Measurements from ENCODE around the gene GABRB3.
"Not testable (repeated sequence)": the region's sequence is repeated elsewhere in the genome, so short reads cannot be mapped to it uniquely, and the experiment has no call there.

The GABRB3 gene

GRCh38 chr15:26720546-26720945, 52.3 kb downstream of the GABRB3 start:
- H3K27me3 ChIP-seq, result no peaks in the 10 kb centered on the region
- TF ChIP-seq, protein P1, sequence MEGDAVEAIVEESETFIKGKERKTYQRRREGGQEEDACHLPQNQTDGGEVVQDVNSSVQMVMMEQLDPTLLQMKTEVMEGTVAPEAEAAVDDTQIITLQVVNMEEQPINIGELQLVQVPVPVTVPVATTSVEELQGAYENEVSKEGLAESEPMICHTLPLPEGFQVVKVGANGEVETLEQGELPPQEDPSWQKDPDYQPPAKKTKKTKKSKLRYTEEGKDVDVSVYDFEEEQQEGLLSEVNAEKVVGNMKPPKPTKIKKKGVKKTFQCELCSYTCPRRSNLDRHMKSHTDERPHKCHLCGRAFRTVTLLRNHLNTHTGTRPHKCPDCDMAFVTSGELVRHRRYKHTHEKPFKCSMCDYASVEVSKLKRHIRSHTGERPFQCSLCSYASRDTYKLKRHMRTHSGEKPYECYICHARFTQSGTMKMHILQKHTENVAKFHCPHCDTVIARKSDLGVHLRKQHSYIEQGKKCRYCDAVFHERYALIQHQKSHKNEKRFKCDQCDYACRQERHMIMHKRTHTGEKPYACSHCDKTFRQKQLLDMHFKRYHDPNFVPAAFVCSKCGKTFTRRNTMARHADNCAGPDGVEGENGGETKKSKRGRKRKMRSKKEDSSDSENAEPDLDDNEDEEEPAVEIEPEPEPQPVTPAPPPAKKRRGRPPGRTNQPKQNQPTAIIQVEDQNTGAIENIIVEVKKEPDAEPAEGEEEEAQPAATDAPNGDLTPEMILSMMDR (IDR thresholded peaks at IDR 0.05; ENCODE audit: low read depth, low read length), result no peak
- H3K4me3 ChIP-seq (ENCODE audit: low read depth, low read length), result no peak overlapping the region
- H3K4me1 ChIP-seq, result peaks cover 7% of the 10 kb centered on the region; the same call in 1 of the 2 replicates
- no peaks in the 10 kb centered on the region for H3K36me3 ChIP-seq
- no peak for DNase-seq
- H3K9me3 ChIP-seq, result no peaks in the 10 kb centered on the region

DNA sequence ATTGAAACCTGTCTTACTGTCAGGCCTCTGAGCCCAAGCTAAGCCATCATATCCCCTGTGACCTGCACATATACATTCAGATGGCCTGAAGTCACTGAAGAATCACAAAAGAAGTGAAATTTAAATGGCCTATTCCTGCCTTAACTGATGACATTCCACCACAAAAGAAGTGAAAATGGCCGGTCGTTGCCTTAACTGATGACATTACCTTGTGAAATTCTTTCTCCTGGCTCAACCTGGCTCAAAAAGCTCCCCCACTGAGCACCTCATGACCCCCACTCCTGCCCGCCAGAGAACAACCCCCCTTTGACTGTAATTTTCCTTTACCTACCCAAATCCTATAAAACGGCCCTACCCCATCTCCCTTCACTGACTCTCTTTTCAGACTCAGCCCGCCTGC, 53.0 kb downstream of the GABRB3 start:
- H3K4me3 ChIP-seq (ENCODE audit: low read depth, low read length); DNase-seq; H3K27me3 ChIP-seq; H3K9me3 ChIP-seq; H3K36me3 ChIP-seq; H3K4me1 ChIP-seq: not testable (repeated sequence)

GRCh38 chr15:26716069-26716468, 56.8 kb downstream of the GABRB3 start:
- TF ChIP-seq, protein P1 (IDR thresholded peaks at IDR 0.05; ENCODE audit: low read depth, low read length), result no peak
- no peaks in the 10 kb centered on the region for H3K36me3 ChIP-seq
- DNase-seq, result no peak

DNA sequence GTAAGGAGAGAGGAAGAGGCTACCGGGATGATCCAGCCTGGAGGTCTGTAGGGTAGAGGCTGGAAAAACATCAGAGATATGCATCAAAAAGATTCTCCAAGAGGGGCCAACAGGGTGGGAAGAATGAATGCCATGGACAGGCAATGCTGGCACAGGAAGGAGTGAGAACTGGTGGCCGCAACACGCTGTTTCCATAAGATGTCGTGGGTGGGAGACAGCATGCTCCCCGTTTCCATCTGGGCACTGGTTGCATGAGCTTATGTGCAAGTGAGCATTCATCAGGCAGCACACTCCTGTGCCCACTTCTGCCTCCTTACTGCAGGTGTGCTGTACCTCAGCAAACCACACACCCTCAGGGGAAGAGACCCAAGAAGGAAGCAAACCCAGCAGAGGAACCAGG, 59.4 kb downstream of the GABRB3 start:
- no peak overlapping the region for H3K4me3 ChIP-seq (ENCODE audit: low read depth, low read length)
- no peak for DNase-seq
- no peaks in the 10 kb centered on the region for H3K27me3 ChIP-seq
- TF ChIP-seq, protein P1 (IDR thresholded peaks at IDR 0.05; ENCODE audit: low read depth, low read length), result no peak
- no peaks in the 10 kb centered on the region for H3K4me1 ChIP-seq
- H3K9me3 ChIP-seq, result no peaks in the 10 kb centered on the region; the same call in 1 of the 2 replicates
- no peaks in the 10 kb centered on the region for H3K36me3 ChIP-seq

More at GRCh38 chr15:26716069-26716468, 56.8 kb downstream of the GABRB3 start:
- Histone ChIP-seq H3K27me3 (no peaks in the 10 kb centered on the region), H3K4me3 (ENCODE audit: low read depth, low read length) (no peak overlapping the region), H3K9me3 (no peaks in the 10 kb centered on the region; the same call in 1 of the 2 replicates), H3K4me1 (no peaks in the 10 kb centered on the region)

- no peaks in the 10 kb centered on the region for H3K4me1 ChIP-seq
- no peaks in the 10 kb centered on the region for H3K27me3 ChIP-seq
- no peak overlapping the region for H3K4me3 ChIP-seq (ENCODE audit: low read depth, low read length)
- no peak for DNase-seq
- H3K9me3 ChIP-seq, result no peaks in the 10 kb centered on the region; the same call in 1 of the 2 replicates
- TF ChIP-seq, protein P1 (IDR thresholded peaks at IDR 0.05; ENCODE audit: low read depth, low read length), result no peak
- H3K36me3 ChIP-seq, result no peaks in the 10 kb centered on the region
Measured at GRCh38 chr15:26712335-26712734, 60.5 kb downstream of the GABRB3 start.

GRCh38 chr15:26711445-26711844, 61.4 kb downstream of the GABRB3 start:
- no peak overlapping the region for H3K4me3 ChIP-seq (ENCODE audit: low read depth, low read length)
- no peaks in the 10 kb centered on the region; the same call in 1 of the 2 replicates for H3K9me3 ChIP-seq
- no peaks in the 10 kb centered on the region for H3K4me1 ChIP-seq
- H3K27me3 ChIP-seq, result no peaks in the 10 kb centered on the region
- no peaks in the 10 kb centered on the region for H3K36me3 ChIP-seq
- DNase-seq, result no peak
- TF ChIP-seq, protein P1 (IDR thresholded peaks at IDR 0.05; ENCODE audit: low read depth, low read length), result no peak

DNA sequence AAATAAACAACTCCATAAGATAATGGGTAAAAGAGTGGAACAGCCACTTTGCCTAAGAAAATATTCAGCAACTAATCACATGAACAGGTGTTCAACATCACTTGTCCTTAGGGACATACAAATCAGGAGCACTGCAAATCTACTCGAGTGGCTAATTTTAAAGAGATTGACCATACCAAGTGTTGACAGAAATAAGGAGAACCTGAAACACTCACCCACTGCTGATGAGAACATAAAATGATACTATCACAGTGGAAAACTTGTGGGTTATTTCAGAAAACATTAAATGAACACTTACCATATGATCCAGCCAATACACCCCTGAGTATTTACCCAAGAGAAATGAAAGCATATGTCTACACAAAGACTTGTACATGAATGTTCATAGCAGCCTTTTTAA, 70.5 kb downstream of the GABRB3 start:
- Histone ChIP-seq H3K9me3 (no peaks in the 10 kb centered on the region), H3K4me1 (peaks cover 2% of the 10 kb centered on the region; the same call in 1 of the 2 replicates), H3K36me3 (no peaks in the 10 kb centered on the region), H3K4me3 (ENCODE audit: low read depth, low read length) (no peak overlapping the region), H3K27me3 (no peaks in the 10 kb centered on the region)
- TF ChIP-seq, protein P1 (IDR thresholded peaks at IDR 0.05; ENCODE audit: low read depth, low read length), result no peak
- DNase-seq, result no peak

All from BE2C (cell line).